NT2/D1 (cell line): ENCODE measurements around the gene PIP4K2C.

Experiments used
- SUZ12 ChIP-seq: IDR thresholded peaks from 2 replicates; pipeline ENCODE4 v1.6.1; 2011; ENCODE audit not compliant: insufficient read length, insufficient read depth; ENCODE audit errors: extremely low read depth
- YY1 ChIP-seq: IDR thresholded peaks from 2 replicates; pipeline ENCODE4 v1.6.1; 2011; ENCODE audit not compliant: insufficient read length, insufficient read depth
- ZNF274 ChIP-seq: IDR thresholded peaks from 2 replicates; pipeline ENCODE4 v1.6.1; 2011; ENCODE audit warnings: mild to moderate bottlenecking, low read depth, low read length

DNA sequence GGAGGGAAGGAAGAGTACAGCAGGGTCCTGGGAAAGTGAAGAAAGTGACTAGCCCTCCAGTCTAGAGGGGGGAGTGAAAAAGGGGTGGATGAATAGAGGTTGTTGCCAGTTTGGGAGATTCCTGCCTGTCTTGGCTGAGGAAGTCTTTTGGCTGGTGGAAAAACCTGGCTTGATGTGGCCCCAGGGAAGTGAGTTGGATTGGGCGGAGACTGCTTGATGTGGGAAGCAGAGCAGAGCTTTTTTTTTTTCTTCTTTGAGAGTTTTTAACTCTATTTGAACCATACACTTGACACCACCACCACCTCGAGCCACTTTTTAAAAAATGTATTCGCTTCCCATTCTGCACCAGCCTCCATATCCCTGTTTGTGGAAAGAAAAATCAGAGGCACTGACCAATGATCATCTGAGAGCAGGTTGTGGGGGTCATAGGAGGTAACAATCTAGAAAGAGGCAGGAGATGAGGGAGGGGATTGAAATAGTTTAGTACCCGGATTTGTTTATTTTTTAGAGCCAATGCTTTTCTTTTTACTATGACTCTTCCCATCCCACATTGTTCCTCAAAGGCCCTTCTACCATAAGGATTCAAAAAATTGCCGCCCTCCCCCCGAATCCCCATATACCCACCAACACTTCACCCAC is 12.9 kb downstream of the PIP4K2C start:
- TF ChIP-seq SUZ12 = no peak
- TF ChIP-seq ZNF274 = no peak
- TF ChIP-seq YY1 = no peak
